Smooth muscle cell of the pulmonary artery (primary cell): ENCODE results near the gene RNASE12. TPM values are rescaled to one million over a fixed set of nuclear protein-coding genes. Genes with fewer than 3 reads are reported as not detected.

ENCODE experiments used
- total RNA-seq: library from RNA; depleted of rRNA; stranded (reverse); fragments of >200 nt; gene quantifications from 2 replicates; pipeline ENCODE4 v1.2.3, GENCODE V29; 2014

RNASE12 gene, protein sequence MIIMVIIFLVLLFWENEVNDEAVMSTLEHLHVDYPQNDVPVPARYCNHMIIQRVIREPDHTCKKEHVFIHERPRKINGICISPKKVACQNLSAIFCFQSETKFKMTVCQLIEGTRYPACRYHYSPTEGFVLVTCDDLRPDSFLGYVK
- total RNA-seq: not detected in 2 replicates

GRCh38 chr14:20591235-20591634, at the start of gene RNASE12:
TSS of gene RNASE12 (minus strand) at chr14:20591376. CDS start at chr14:20590723, 653 bp downstream.

DNA sequence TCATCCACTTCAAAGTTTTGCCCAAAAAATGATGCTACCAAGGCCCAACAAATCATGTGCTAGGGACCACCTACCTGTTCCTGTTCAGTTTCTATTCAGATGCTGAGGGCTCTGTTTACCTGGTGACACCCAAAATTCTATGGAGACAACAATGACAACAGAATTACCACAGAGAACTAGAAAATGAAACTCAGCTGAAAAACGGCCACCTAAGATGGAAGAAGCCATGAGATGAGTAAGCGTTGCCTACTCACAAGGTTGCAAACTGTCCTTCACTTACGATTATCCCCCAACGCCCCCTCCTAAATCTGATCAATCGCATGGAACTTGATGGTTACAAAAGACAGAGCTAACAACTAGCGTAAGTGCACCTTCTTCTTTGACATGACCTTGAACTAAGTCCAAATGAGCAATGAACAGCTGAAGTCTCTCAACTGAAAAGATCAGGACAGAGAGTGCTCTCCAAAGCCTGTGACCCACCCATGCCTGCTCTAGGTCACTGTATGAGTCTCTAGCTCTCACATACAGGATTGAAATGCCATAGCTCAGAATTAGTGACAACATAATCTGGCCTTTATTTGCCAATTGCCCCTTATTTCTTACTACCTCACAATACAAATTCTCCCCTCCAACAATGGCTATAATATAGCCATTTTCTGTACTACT, 3.6 kb downstream of the RNASE12 start, which contains the start of gene RNASE11:
Gene RNASE11, minus strand, starts transcription at position 513 of the 666 bp plus-strand sequence.

GRCh38 chr14:20560961-20561360, 30.2 kb downstream of the RNASE12 start, which contains the start of gene RNASE9:
TSS of gene RNASE9 (minus strand) at chr14:20561047.

Other genes with a start within 250 kb of the RNASE12 start
- gene PARP2, start 247.7 kb downstream of the RNASE12 start, total RNA-seq: 6.3 and 6.9 TPM in 2 replicates
- 31.5 and 35.2 TPM in 2 replicates for gene TEP1, start 177.9 kb downstream of the RNASE12 start, total RNA-seq
- gene KLHL33, start 155.2 kb downstream of the RNASE12 start, total RNA-seq: 0.03 and 0.07 TPM in 2 replicates
- gene OSGEP, start 136.6 kb downstream of the RNASE12 start, total RNA-seq: 20.0 and 20.4 TPM in 2 replicates
- gene APEX1, start 136.2 kb downstream of the RNASE12 start, total RNA-seq: 38.8 and 55.3 TPM in 2 replicates
- gene PIP4P1, start 129.9 kb downstream of the RNASE12 start, total RNA-seq: 17.9 and 22.4 TPM in 2 replicates
- 11.5 and 34.8 TPM in 2 replicates for gene PNP, start 122.0 kb downstream of the RNASE12 start, total RNA-seq
- gene RNASE10, start 85.8 kb downstream of the RNASE12 start, total RNA-seq: not detected in 2 replicates
- gene RNASE9, start 30.3 kb downstream of the RNASE12 start, total RNA-seq: not detected in 2 replicates
- gene RNASE11, start 3.4 kb downstream of the RNASE12 start, total RNA-seq: not detected in 2 replicates
- not detected in 2 replicates for gene OR6S1, start 50.3 kb upstream of the RNASE12 start, total RNA-seq
- 58.3 and 59.6 TPM in 2 replicates for gene RNASE4, start 93.2 kb upstream of the RNASE12 start, total RNA-seq
- 6.8 and 8.1 TPM in 2 replicates for gene ANG, start 97.4 kb upstream of the RNASE12 start, total RNA-seq
- not detected in 2 replicates for gene EDDM3A, start 154.5 kb upstream of the RNASE12 start, total RNA-seq
- gene EDDM3B, start 177.0 kb upstream of the RNASE12 start, total RNA-seq: not detected in 2 replicates
- gene RNASE6, start 189.9 kb upstream of the RNASE12 start, total RNA-seq: not detected in 2 replicates
- gene RNASE1, start 211.5 kb upstream of the RNASE12 start, total RNA-seq: 1.6 and 7.6 TPM in 2 replicates